ENCODE results near the gene IGF2BP1.
"Not testable (repeated sequence)": the region's sequence is repeated elsewhere in the genome, so short reads cannot be mapped to it uniquely, and the experiment has no call there.

Gene IGF2BP1

GRCh38 chr17:49055181-49055927, 58.2 kb downstream of the IGF2BP1 start:
- DNase-seq = no peak

DNA sequence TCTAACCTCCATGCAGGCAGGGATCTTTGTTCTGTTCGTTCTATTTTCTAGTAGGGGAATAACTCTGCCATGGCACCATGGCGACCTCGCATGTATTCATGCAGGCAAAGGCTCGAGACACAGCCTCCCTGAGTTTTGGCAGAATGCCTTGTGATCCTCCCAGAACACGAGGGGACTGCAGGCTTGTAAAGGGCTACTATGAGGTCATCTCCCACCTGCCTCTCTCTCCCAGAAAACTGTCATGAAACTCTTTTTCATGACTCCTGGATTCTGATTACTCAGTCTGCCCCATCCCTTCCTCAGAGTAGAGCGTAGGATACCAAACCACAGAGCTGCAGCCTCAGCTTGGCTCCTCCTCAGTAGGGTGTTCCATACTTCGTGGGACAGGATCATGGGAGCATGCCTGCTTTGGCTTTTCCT, 64.3 kb downstream of the IGF2BP1 start:
- no peak for DNase-seq

DNA sequence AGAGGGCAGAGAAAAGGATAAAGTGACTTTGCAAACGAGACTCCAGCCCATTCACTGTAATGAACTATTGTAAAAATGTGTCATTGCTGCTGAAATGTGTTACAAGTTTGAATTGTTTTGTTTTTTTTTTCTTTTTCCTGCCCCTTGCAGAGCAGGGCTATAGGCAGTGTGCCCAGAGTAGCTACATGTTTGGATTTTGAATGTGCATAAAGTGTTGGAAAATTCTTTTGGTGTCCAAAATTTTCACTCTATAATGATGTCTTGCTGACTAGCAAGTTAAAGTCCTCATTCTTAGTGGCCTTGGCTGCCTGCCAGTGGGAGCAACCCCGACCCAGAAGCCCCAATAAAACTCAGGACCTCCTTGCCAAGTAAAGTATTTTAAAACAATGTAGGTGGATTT, 66.5 kb downstream of the IGF2BP1 start:
- DNase-seq = no peak

- DNase-seq = no peak
These were observed 70.0 kb downstream of the IGF2BP1 start for GRCh38 chr17:49067163-49067562.

DNA sequence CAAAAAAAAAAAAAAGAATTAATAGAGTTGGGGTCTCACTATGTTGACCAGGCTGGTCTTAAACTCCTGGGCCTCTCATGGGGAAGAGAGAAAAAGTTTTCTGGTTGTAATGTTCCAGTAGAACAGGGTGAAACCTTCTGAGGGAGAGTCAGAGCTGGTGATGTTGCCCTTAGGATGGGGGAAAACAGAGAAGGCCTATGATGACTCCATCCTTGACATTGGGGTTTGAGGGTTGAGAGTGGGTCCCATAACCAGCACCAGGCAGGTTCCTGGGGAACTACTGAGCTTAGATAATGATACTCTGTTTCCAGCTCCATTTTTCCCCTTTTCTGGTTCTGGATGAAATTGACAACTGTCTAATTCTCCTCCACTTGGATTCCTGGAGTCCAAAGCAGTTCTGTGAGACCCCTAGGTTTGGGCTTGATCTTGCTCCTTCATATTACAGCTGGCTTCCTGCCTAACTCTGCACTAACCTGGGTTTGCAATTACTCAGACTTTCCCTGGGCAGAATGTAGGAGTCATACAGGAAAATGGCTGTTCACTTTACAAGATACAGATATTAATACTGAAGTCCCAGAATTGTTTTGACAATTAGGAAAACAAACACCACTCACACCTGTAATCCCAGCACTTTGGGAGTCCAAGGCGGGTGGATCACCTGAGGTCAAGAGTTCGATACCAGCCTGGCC, 72.5 kb downstream of the IGF2BP1 start:
- DNase-seq = no peak

- DNase-seq = no peak
These were observed 73.9 kb downstream of the IGF2BP1 start for GRCh38 chr17:49071106-49071505.

GRCh38 chr17:49074851-49075540, 77.8 kb downstream of the IGF2BP1 start:
- no peak for DNase-seq

GRCh38 chr17:49076573-49077384, 79.6 kb downstream of the IGF2BP1 start:
- DNase-seq = no peak

- no peak for DNase-seq
These were observed 81.1 kb downstream of the IGF2BP1 start for GRCh38 chr17:49078248-49078647.

- no peak for DNase-seq
These were observed 82.9 kb downstream of the IGF2BP1 start for GRCh38 chr17:49079840-49080663.

GRCh38 chr17:49082231-49082630, 85.0 kb downstream of the IGF2BP1 start:
- no peak for DNase-seq

GRCh38 chr17:49085046-49085445, 87.9 kb downstream of the IGF2BP1 start:
- not testable (repeated sequence) for DNase-seq

- no peak for DNase-seq
These were observed 88.6 kb downstream of the IGF2BP1 start for GRCh38 chr17:49085565-49086315.

DNA sequence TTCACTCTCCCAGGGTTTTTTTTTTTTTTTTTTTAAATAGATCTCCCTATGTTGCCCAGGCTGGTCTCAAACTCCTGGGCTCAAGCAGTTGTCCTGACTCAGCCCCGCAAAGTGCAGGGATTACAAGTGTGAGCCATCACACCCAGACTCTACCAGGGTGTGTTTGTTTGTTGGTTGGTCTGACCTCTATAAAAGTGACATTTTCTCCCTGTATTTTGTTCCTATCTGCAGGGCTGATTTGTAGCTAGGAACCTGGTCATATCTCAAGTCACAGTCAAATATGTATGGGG, 89.1 kb downstream of the IGF2BP1 start:
- DNase-seq = no peak

- DNase-seq = no peak
These were observed 89.5 kb downstream of the IGF2BP1 start for GRCh38 chr17:49086649-49087048.

DNA sequence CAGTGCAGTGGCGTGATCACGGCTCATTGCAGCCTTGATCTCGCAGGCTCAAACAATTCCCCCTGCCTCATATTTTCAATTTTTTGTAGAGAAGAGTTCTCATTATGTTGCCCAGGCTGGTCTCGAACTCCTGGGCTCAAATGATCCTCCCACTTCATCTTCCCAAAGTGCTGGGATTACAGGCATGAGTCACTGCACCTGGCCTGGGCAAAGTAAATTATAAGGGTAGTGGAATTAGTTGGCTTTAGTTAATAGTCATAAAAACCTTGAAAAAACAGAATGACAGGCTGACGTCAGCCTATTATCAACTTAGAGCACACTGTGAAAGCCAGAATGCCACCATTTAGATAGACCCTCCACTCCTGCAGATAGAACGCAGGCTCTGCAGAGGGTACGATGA, 91.9 kb downstream of the IGF2BP1 start:
- no peak for DNase-seq

DNA sequence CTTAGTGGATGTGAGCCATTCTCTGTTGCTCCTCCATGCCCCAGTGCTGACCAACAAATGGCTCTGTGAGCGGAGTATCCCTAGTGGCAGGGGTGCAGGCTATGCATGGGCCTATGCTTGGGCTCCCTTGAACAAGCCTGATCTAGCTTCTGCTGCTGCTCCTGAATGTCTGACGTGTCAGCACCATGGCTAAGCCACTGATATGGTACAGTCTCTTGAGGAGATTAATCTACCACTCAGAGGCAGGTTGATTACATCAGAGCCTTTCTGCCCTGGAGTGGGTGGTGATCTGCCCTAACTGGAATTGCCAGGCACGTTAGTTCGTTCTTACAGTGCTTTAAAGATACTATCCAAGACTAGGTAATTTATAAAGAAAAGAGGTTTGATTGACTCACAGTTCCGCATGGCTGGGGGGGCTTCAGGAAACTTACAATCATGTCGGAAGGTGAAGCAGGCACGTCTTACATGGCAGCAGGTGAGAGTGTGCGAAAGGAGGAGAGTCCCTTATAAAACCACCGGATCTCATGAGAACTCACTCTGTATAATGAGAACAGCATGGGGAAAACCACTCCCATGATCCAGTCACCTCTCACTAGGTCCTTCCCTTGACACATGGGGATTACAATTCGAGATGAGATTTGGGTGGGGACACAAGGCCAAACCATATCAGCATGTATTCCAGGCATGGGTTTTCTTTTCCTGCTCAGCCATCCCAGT, 93.9 kb downstream of the IGF2BP1 start:
- no peak for DNase-seq

- no peak for DNase-seq
These were observed 95.9 kb downstream of the IGF2BP1 start for GRCh38 chr17:49093131-49093530.

DNA sequence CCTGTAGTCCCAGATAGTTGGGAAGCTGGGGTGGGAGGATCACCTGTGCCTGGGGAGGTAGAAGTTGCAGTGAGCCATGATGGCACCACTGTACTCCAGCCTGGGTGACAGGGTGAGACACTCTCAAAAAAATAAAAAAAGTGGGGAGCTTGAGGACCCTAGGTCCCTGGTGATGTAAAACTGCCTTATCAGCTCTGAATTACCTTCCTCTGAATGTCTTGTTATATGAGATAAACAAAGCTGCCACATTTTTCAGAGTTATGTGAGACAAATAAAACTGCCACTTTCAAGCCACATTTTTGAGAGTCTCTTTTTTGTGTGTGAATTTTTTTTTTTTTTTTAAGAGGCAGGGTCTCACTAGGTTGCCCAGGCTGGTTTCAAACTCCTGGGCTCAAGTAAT, 103.4 kb downstream of the IGF2BP1 start:
- no peak for DNase-seq

- no peak for DNase-seq
These were observed 103.9 kb downstream of the IGF2BP1 start for GRCh38 chr17:49101054-49101534.
